Loucy (cell line): ENCODE data around the gene ZNF718.
"Not testable (repeated sequence)": the region's sequence is repeated elsewhere in the genome, so short reads cannot be mapped to it uniquely, and the experiment has no call there.

ENCODE experiments used
- H2AFZ ChIP-seq: fragments of 200-600 bp; sonication (generic); 2 replicates; pipeline ENCODE4 v1.6.0; 2016; ENCODE audit warnings: antibody characterized with exemption, mild to moderate bottlenecking, low read length, moderate library complexity
- H3F3A ChIP-seq: fragments of 200-600 bp; 2 replicates; pipeline ENCODE4 v1.6.0; 2016; ENCODE audit warnings: antibody characterized with exemption, low read depth, mild to moderate bottlenecking
- H3K27me3 ChIP-seq: fragments of 200-600 bp; sonication (generic); 2 replicates; pipeline ENCODE4 v1.6.1; 2014; ENCODE audit warnings: low read length, mild to moderate bottlenecking; ENCODE audit not compliant: insufficient read depth, poor library complexity, severe bottlenecking
- H3K36me3 ChIP-seq: fragments of 200-600 bp; sonication (generic); 2 replicates; pipeline ENCODE4 v1.6.1; 2016; ENCODE audit warnings: low read length; ENCODE audit not compliant: insufficient read depth
- H3K4me1 ChIP-seq: fragments of 200-600 bp; sonication (generic); 2 replicates; pipeline ENCODE4 v1.5.1; 2014; ENCODE audit warnings: low read length, mild to moderate bottlenecking; ENCODE audit not compliant: insufficient read depth, poor library complexity, severe bottlenecking
- H3K4me2 ChIP-seq: fragments of 200-600 bp; sonication (generic); 2 replicates; pipeline ENCODE4 v1.6.0; 2014; ENCODE audit warnings: antibody characterized with exemption, low read length, low read depth, mild to moderate bottlenecking; ENCODE audit not compliant: poor library complexity, severe bottlenecking
- H3K4me3 ChIP-seq: fragments of 200-600 bp; sonication (generic); 2 replicates; pipeline ENCODE4 v1.5.1; 2014; ENCODE audit warnings: low read length, mild to moderate bottlenecking, mixed read lengths; ENCODE audit not compliant: poor library complexity, severe bottlenecking
- H3K79me2 ChIP-seq: fragments of 200-600 bp; sonication (generic); 2 replicates; pipeline ENCODE4 v1.6.1; 2014; ENCODE audit warnings: low read length; ENCODE audit not compliant: insufficient read depth
- H3K9ac ChIP-seq: fragments of 200-600 bp; sonication (generic); 2 replicates; pipeline ENCODE4 v1.6.0; 2014; ENCODE audit warnings: mild to moderate bottlenecking, low read depth, low read length, moderate library complexity; ENCODE audit not compliant: poor library complexity, severe bottlenecking
- H3K9me2 ChIP-seq: fragments of 200-600 bp; sonication (generic); replicated peaks from 2 replicates; pipeline ENCODE4 v1.6.1; 2016; ENCODE audit warnings: low read depth, low read length, mixed read lengths
- H3K9me3 ChIP-seq: fragments of 200-600 bp; sonication (generic); 2 replicates; pipeline ENCODE4 v1.6.1; 2014; ENCODE audit warnings: mild to moderate bottlenecking, antibody characterized with exemption, low read length, low read depth; ENCODE audit not compliant: insufficient read depth
- H4K20me1 ChIP-seq: fragments of 200-600 bp; sonication (generic); 2 replicates; pipeline ENCODE4 v1.6.0; 2014; ENCODE audit warnings: antibody characterized with exemption, low read length, mild to moderate bottlenecking; ENCODE audit not compliant: insufficient read depth, poor library complexity, severe bottlenecking
- CTCF ChIP-seq: fragments of 200-600 bp; sonication (generic); conservative IDR thresholded peaks from 2 replicates; pipeline ENCODE4 v1.5.1; 2014; ENCODE audit warnings: mild to moderate bottlenecking, antibody characterized with exemption, low read length
- EZH2phosphoT487 ChIP-seq: fragments of 200-600 bp; IDR thresholded peaks from 2 replicates; pipeline ENCODE4 v1.6.1; 2018; ENCODE audit warnings: antibody characterized with exemption, mild to moderate bottlenecking, moderate library complexity, borderline replicate concordance

The ZNF718 gene

GRCh38 chr4:124275-125081 lies at the start of gene ZNF718:
TSS of gene ZNF718 (plus strand) at chr4:124501. CDS start at chr4:124671, 170 bp downstream.
- no peaks in the 10 kb centered on the region for H3K9me2 ChIP-seq
- peaks cover 8% of the 10 kb centered on the region for H3K9me3 ChIP-seq
- peaks cover 4% of the 10 kb centered on the region for H3K27me3 ChIP-seq
- peaks cover 25% of the 10 kb centered on the region for H3K36me3 ChIP-seq
- H2AFZ ChIP-seq, result 0 out of 2 replicates have a peak within 1 kb of the TSS, but pooled peaks have one; percentile 11
- peaks cover 59% of the 10 kb centered on the region for H3K4me1 ChIP-seq
- H4K20me1 ChIP-seq, result no peaks in the 10 kb centered on the region
- H3F3A ChIP-seq, result peaks cover 11% of the 10 kb centered on the region; the same call in 1 of the 2 replicates
- H3K9ac ChIP-seq, result peak within 1 kb of the TSS; percentile 84
- peak within 1 kb of the TSS; percentile 74 for H3K4me3 ChIP-seq
- TF ChIP-seq CTCF (no peak), EZH2phosphoT487 (no peak)
- H3K4me2 ChIP-seq, result peak within 1 kb of the TSS; percentile 70
- peaks cover 54% of the 10 kb centered on the region for H3K79me2 ChIP-seq

GRCh38 chr4:85951-86350 lies 38.4 kb upstream of the ZNF718 start:
- Histone ChIP-seq H3K4me1 (no peaks in the 10 kb centered on the region), H3K27me3 (no peaks in the 10 kb centered on the region), H3K4me3 (no peak overlapping the region), H4K20me1 (no peaks in the 10 kb centered on the region), H3K79me2 (no peaks in the 10 kb centered on the region), H3K9ac (no peak overlapping the region), H3F3A (no peaks in the 10 kb centered on the region), H3K9me2 (no peaks in the 10 kb centered on the region), H3K9me3 (peaks cover 67% of the 10 kb centered on the region), H3K4me2 (no peak overlapping the region), H3K36me3 (no peaks in the 10 kb centered on the region), H2AFZ (no peak overlapping the region)
- TF ChIP-seq CTCF, result no peak
- TF ChIP-seq EZH2phosphoT487, result no peak

- not testable (repeated sequence) for H3K4me2 ChIP-seq, H3K4me1 ChIP-seq, H3K36me3 ChIP-seq, H4K20me1 ChIP-seq, H3K79me2 ChIP-seq, H3F3A ChIP-seq, H3K4me3 ChIP-seq, H2AFZ ChIP-seq, H3K9ac ChIP-seq, H3K27me3 ChIP-seq, H3K9me2 ChIP-seq
- peaks cover 72% of the 10 kb centered on the region for H3K9me3 ChIP-seq
Measured at GRCh38 chr4:86559-87324, 37.6 kb upstream of the ZNF718 start.
